Left lung (tissue), 10 donors: ENCODE results near the gene CRACDL. TPM values are rescaled to one million over a fixed set of nuclear protein-coding genes. Genes with fewer than 3 reads are reported as not detected.
A peak's percentile ranks its signal among the peaks of the same experiment; 100 is the strongest.

Experiments
- ATAC-seq: fragments of 200-7000 bp; cut with Tn5 transposase; one replicate; pipeline ENCODE4 v1.9.1; 2020; ENCODE audit warnings: moderate library complexity
- DNase-seq, 4 donors: peaks; one replicate each; pipeline ENCODE4 v3.0.0-alpha.2; 2013 to 2020
- H3K27ac ChIP-seq, 2 donors: fragments of 200-600 bp; sonication (generic) in 1 of 2; one replicate each; pipeline versions ENCODE4 v1.5.0 to v1.8.0; 2020 to 2021
- H3K27me3 ChIP-seq, 2 donors: fragments of 200-600 bp; sonication (generic) in 1 of 2; one replicate each; pipeline versions ENCODE4 v1.5.0 to v1.8.0; 2020 to 2021
- H3K36me3 ChIP-seq, 2 donors: fragments of 200-600 bp; sonication (generic) in 1 of 2; one replicate each; pipeline versions ENCODE4 v1.5.0 to v1.8.0; 2020 to 2021
- H3K4me1 ChIP-seq, 2 donors: fragments of 200-600 bp; one replicate each; pipeline ENCODE4 v1.8.0; 2021
- H3K4me3 ChIP-seq, 2 donors: fragments of 200-600 bp; sonication (generic) in 1 of 2; one replicate each; pipeline versions ENCODE4 v1.5.0 to v1.8.0; 2020 to 2021; ENCODE audit warnings: mild to moderate bottlenecking in 1 of 2
- H3K9me3 ChIP-seq, 2 donors: fragments of 200-600 bp; sonication (generic) in 1 of 2; one replicate each; pipeline versions ENCODE4 v1.5.0 to v1.8.0; 2020 to 2021
- CTCF ChIP-seq, 2 donors: fragments of 200-600 bp; sonication (generic) in 1 of 2; IDR thresholded peaks; one replicate each; pipeline versions ENCODE4 v1.5.0 to v1.8.0; 2021; ENCODE audit warnings: antibody characterized with exemption in 2 of 2
- intact Hi-C, 2 donors: fragments of 100-400 bp; cut with DNase I; formaldehyde crosslinking; loops; one replicate each; pipeline versions ENCODE4 v1.11.2 to v1.14.2; 2022
- polyA plus RNA-seq, 6 donors: library from polyadenylated mRNA; unstranded; fragments of 120-200 nt; gene quantifications; one replicate each; pipeline ENCODE4 v1.2.1, GENCODE V29; 2013; ENCODE audit not compliant: insufficient read length in 6 of 6
- total RNA-seq, 2 donors: library from RNA; stranded (reverse); fragmentation: NEBNext Ultra II Directional; extraction: Animal tissue kit (Norgen Biotek cat#: 25700); gene quantifications; one replicate each; pipeline ENCODE4 v1.2.1, GENCODE V29; 2021
- donor health status: DM: no; HTN: yes; CAD: no.
- donor health status: DM: no; HTN: no; CAD: no.

Gene CRACDL
- total and polyA plus RNA-seq, 8 donors: 4.0 to 15.2 (median 6.0) TPM

DNA sequence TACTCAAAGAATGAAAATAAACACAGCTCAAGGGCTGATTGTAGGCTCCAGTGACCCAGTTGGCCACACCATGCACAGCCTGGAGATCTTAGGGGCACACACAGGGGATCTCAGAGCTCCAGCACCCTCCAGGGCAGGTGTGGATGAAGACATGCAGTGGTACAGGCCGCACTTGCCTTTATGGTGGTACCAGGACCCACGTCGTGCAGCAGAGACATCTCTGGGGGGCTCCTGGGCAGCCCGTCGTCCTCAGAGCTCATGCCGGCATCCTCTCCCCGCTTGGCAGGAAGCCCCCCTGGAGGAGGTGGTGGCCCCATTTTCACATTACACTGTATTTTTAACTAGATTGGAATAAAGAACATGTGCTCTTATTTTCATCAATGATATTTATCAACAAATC is 103.9 kb downstream of the CRACDL start:
- no peaks in the 10 kb centered on the region for H3K9me3 ChIP-seq
- no peak for DNase-seq
- no peaks in the 10 kb centered on the region for H3K36me3 ChIP-seq
- TF ChIP-seq CTCF (IDR thresholded peaks at IDR 0.05): no peak
- ATAC-seq: no peak
- H3K27me3 ChIP-seq: no peaks in the 10 kb centered on the region
- intact Hi-C loops: loop anchor here in 1 of 2 donors (10.0 kb wide), 1 partner anchor 187 kb away; no protein-coding TSS in a partner anchor
- H3K4me1 ChIP-seq: peaks cover 0 to 24% of the 10 kb centered on the region in 2 donors
- no peak overlapping the region for H3K4me3 ChIP-seq
- H3K27ac ChIP-seq: peak overlapping the region in 1 of 2 donors; percentile 72

- TF ChIP-seq CTCF (IDR thresholded peaks at IDR 0.05): no peak
- H3K27me3 ChIP-seq: no peaks in the 10 kb centered on the region
- H3K9me3 ChIP-seq: no peaks in the 10 kb centered on the region
- ATAC-seq: no peak
- H3K4me3 ChIP-seq: no peak overlapping the region
- H3K36me3 ChIP-seq: no peaks in the 10 kb centered on the region
- peaks cover 0 to 24% of the 10 kb centered on the region in 2 donors for H3K4me1 ChIP-seq
- DNase-seq: no peak
- no peak overlapping the region for H3K27ac ChIP-seq
- intact Hi-C loops: loop anchor here in 1 of 2 donors (10.0 kb wide), 1 partner anchor 186 kb away; no protein-coding TSS in a partner anchor
These were observed 105.4 kb downstream of the CRACDL start for GRCh38 chr2:98830571-98831145.

GRCh38 chr2:98829581-98830270 is 106.3 kb downstream of the CRACDL start:
- TF ChIP-seq CTCF (IDR thresholded peaks at IDR 0.05): no peak
- Histone ChIP-seq H3K4me3 (no peak overlapping the region), H3K9me3 (no peaks in the 10 kb centered on the region), H3K36me3 (no peaks in the 10 kb centered on the region), H3K27ac (no peak overlapping the region), H3K4me1 (peaks cover 0 to 32% of the 10 kb centered on the region in 2 donors), H3K27me3 (no peaks in the 10 kb centered on the region)
- intact Hi-C loops: loop anchor here in 1 of 2 donors (10.0 kb wide), 1 partner anchor 185 kb away; no protein-coding TSS in a partner anchor
- ATAC-seq (no peak), DNase-seq (no peak)

- intact Hi-C loops: no loop called here
These were observed 107.1 kb downstream of the CRACDL start for GRCh38 chr2:98828793-98829371.

More at GRCh38 chr2:98828793-98829371, 107.1 kb downstream of the CRACDL start:
- TF ChIP-seq CTCF (IDR thresholded peaks at IDR 0.05): no peak
- Histone ChIP-seq H3K4me3 (no peak overlapping the region), H3K9me3 (no peaks in the 10 kb centered on the region), H3K27ac (peak overlapping the region in 1 of 2 donors; percentile 48), H3K36me3 (no peaks in the 10 kb centered on the region), H3K4me1 (peaks cover 0 to 40% of the 10 kb centered on the region in 2 donors), H3K27me3 (no peaks in the 10 kb centered on the region)
- ATAC-seq (no peak), DNase-seq (no peak)
